Nucleus accumbens (tissue), 56 donors: ENCODE measurements around the gene NCBP1.

Experiments used
- DNase-seq, 56 donors: peaks; one replicate each; lab custom pipeline; 2025; lab: John Stamatoyannopoulos, UW

Gene NCBP1

GRCh38 chr9:97704851-97705250, 71.2 kb downstream of the NCBP1 start:
- DNase-seq = no peak

- DNase-seq = no peak
These were observed 71.8 kb downstream of the NCBP1 start for GRCh38 chr9:97705354-97705950.

- no peak for DNase-seq
These were observed 72.6 kb downstream of the NCBP1 start for GRCh38 chr9:97706246-97706645.

DNA sequence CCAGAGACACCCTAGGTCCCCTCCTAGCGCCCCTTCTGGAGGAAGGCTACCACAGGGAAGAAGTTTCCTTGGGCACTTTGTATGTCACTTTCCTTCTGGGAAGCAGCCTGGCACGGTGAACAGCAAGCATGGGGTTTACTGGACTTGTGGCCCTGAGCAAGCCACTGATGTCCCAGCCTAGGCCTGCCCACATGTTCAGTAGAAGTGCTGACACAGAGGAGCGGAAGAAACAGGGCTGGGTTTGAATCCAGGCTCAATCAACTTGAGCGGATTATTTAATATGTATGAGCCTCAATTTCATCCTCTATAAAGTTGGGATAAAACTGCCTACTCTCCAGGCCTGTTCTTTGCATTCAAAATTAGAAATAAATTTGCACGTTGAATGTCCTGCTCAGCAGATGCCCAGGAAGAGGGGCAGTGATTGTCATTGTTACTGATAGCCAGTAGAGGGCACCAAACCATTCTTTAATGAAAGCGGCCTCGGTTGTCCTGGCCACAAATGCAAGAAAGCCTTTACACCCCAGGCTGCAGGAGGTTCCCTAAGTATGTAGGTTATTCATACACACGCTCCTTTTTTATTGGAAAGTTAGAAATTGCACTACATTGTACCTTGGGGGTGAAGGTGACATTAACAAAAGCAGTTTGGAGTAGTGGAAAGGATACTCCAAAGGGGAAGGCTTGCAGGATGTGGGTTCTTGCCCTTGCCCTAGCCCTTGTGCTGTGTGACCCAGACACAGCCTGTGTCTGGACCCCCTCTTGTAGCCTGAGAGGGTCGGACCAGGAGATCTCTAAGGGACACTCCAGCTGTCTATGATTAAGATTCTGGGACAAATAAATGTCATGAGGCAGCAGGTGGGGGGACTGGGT, 77.0 kb downstream of the NCBP1 start:
- peak in 32 of 56 donors; percentile 1 to 51 (median 16) for DNase-seq

DNA sequence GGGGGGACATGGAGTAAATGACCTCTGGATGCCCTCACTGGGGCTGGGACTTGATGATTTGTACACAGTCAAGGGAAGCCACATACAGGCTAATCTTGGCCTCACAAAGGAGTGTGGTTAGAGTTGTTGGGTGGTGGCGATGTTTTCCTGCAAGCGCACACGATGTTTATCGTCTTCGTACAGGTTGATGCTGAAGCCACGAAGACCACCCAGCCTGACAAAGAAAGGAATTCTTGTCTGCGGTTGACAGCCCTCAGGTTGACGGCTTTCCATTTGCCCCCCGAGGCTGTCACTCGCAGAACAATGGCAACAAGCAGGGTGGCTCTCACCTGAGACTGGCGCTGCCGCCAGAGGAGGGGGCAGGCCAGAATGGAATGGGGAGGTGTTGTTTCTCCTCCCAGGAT, 77.6 kb downstream of the NCBP1 start:
- DNase-seq = no peak

- DNase-seq = no peak
These were observed 80.8 kb downstream of the NCBP1 start for GRCh38 chr9:97714435-97714834.

DNA sequence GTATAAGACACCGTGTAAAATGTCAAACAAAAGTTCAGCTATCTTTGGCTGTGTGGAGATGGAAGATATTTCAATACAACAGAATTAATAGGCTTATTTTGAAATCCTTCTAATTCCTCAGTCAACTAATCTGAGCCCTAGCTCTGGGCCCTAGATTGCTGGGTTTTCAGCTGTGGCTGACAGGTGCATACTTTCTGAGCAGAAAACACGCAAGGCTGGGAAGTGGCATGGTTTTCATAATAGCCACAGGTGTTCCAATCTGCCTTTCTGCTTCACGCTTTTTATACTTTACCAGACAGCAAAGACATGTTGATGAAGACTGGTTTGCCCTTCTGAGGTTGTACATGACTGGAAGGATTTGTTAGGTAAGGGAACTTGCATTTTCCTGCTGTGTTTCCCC, 84.2 kb downstream of the NCBP1 start:
- DNase-seq = no peak

DNA sequence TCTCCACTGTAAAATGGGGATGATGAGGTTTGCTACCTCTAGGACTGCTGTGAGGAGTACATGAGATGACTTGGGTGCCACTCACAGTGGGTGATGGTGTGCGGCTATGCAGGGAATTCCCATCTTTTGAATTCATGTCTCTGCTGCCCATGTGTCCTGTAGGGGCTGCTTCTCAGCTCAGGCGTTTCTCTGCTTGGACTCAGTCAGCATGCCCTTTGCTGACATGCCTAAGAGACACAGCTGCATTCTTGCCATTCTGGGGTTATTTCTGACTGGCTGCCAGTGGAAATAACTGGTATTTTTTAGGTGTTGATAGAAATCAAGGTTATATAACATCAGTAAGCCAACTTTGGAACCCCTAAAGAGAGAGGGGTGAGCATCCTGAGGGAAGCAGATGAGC, 87.8 kb downstream of the NCBP1 start:
- no peak for DNase-seq

DNA sequence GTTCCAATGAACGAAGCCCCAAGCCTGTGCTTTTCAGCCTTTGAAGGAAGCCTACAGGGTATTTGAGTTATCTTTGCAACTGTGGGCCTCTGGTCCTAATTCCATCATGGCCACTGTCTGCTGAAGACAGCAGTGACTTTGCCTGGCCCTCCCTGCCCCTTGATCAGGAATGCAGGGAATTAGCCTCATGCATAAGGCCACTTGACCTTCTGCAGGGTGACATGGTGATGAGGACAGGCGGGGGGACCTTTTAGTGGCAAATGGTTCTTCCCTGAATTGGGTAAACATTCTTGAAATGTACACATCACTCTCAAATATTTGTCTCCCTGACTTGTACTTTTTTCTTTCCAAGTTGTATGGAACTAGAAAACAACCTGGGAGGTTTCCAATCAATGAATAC, 88.7 kb downstream of the NCBP1 start:
- no peak for DNase-seq
